Activated T-helper 1 cell treated with Interleukin-2 at 50 U/mL for 16 hours (primary cell): ENCODE results near the gene LYRM7.
A peak's percentile ranks its signal among the peaks of the same experiment; 100 is the strongest.
"Not testable (repeated sequence)": the region's sequence is repeated elsewhere in the genome, so short reads cannot be mapped to it uniquely, and the experiment has no call there.

Experiments
- DNase-seq: peaks from one replicate; pipeline ENCODE4 v3.0.0-alpha.2; 2020; ENCODE audit warnings: low read depth

LYRM7 gene

DNA sequence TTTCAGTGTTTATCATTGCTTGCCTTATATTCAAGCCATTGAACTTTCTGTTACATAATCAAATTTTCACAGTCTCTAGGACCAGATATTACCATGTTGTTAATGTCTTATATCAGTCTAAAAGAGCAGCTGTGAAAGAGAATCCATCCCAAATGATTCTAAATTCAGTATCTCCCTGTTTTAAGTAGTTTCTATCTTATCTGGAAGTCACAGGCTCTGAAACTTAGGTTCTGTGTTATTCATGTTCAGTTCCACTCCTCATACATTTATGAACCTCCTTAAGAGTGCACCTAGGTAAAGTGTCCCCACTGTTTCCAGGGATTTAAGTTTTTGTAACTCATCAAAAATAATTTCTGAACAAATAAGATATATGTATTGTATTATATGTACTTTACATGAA lies 9.7 kb downstream of the LYRM7 start:
- DNase-seq, result no peak

DNA sequence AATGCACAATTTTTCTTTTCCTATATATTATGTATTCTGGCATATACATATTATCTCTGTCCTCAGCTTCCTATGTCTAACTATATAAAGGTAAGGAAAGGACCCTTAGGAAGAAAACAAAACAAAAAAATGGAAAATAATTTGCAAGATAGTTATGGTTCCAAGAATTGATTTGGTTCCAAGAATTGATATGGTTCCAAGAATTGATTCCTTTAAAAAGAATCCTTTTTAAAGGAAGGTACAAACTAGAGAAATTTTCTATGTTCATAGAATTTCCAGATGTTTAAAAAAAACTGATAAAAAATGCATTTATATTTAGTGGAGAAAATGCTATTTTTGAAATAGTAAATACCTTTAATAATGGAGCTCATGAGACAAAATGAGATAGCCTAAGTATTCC lies 12.1 kb downstream of the LYRM7 start:
- no peak for DNase-seq

DNA sequence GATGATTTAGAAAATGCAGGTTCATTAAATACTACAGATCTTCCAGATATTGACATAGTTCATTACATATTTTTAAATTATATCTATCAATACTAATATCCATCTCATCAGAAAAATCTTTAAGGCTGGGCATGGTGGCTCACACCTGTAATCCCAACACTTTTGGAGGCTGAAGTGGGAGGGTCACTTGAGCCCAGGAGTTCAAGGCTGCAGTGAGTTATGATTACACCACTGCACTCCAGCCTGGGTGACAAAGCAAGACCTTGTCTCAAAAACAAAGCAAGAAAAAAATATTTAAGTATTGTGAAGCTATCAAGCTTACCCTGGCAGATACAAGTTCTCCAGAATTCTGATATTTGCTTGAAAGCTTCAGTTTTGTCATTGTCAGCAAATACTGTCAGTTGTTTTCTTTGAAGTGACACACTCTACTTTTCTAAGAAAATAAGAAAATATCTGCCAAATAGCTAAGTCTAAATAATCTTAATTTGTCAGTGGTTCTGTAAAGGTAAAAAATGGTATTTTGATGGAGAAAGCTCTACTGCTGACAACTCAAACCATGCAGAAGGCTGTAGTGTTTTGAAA lies 14.9 kb downstream of the LYRM7 start:
- no peak for DNase-seq

DNA sequence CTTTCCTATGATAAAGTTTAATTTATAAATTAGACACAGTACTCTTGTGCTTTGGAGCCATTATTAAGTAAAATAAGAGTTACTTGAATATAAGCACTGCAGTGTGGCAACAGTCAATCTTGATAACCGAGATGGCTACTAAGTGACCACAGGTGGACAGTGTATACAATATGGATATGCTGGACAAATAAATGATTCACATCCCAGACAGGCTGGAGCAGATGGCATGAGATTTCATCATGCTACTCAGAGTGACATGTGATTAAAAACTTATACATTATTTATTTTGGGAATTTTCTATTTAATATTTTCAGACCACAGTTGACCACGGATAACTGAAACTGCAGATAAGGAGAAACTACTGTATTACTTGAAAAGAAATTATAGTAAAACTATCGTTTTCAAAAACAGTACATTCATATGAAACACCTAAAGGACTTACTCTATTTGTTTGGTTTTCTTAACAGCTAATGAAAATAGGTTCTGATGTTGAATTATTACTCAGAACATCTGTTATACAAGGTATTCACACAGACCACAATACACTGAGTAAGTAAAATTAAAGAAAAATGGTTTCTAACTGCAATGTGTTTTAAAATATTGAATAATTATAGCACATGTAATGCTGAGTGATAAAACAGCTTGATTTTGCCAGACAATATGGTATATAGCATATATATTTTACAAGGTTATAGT lies 16.0 kb downstream of the LYRM7 start:
- DNase-seq, result no peak

DNA sequence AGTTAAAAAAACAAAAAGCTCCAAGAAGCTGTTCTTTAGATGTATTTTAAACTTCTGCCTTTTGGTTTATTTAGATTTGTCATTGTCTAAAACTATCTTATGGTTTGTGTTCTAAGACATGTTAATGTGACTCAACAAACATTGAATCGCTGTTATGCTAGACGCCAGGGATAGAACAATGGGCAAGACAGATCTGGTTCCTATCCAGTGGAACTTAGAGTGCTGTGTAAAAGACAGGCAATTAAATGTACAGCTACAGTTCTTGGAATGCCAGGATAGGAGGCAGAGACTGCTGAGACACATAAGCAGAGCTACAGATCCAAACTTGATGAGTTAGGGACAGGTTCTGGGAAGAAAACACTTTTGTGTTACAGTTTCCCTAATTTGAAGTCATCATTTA lies 22.4 kb downstream of the LYRM7 start:
- no peak for DNase-seq

DNA sequence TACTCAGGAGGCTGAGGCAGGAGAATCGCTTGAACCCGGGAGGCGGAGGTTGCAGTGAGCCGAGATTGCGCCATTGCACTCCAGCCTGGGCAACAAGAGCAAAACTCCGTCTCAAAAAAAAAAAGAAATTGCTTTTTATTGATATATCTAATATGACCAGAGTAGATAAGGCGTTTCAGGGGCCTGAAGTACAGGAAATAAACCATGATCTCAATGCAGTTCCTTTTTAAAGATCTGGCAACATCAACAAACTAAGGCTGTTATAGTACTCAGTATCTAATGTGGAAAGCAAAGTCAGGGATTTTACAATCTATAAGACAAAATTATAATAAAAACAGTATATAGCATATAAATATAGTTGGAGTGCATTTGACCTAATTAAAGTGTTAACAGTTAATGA lies 23.2 kb downstream of the LYRM7 start:
- DNase-seq, result not testable (repeated sequence)

DNA sequence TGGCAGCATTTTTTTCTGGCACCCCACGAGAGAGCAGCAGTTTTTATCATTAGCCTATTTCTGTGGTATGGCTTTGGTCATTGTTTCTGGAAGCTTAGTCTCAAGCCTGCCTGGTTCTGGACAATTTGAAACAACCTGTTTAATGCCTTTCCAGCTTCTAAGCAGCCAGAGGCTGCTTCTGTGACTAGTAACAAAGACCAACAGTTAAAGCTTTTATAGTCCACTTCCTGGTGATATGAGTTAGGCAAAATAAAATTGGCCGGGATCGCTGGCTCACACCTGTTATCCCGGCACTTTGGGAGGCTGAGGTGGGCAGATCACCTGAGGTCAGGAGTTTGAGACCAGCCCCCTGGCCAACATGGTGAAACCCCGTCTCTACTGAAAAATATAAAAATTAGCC lies 24.0 kb downstream of the LYRM7 start:
- no peak for DNase-seq

DNA sequence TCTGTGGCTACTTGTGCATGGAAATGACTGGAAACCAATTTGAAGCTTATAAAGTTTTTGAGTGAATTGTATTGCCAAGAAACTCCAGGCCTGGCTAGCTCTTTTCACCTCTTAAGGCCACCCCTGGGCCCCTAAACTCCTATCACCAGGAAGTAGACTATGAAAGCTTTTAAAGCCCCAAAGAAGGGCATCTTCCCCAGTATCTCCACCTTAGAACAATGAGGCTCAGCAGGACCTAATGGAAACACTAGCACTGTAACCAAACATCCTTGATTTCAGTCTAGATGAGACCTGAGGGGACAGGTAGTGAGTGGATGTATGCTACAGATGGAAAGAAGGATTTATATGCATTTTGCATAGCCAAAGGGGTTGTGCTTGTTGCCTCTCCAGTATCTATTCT lies 25.0 kb downstream of the LYRM7 start:
- DNase-seq, result no peak

DNA sequence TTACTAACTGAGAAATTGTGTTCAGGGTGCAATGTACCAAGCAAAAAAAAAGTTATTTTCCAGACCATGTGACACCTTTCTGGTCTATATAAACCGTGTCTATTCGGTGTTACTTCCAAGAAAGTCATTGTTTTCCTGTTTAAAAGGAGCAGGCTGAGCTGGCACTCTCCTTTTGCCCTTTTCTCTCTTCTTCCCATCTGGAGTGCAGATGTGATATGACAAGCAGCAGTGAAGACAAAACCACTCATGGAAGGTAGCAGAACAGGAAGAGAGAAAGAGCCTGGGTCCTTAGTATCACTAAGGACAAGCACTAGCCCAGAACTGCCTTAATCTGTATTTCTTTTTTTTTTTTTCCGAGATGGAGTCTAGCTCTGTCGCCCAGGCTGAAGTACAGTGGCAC lies 25.6 kb downstream of the LYRM7 start:
- no peak for DNase-seq

DNA sequence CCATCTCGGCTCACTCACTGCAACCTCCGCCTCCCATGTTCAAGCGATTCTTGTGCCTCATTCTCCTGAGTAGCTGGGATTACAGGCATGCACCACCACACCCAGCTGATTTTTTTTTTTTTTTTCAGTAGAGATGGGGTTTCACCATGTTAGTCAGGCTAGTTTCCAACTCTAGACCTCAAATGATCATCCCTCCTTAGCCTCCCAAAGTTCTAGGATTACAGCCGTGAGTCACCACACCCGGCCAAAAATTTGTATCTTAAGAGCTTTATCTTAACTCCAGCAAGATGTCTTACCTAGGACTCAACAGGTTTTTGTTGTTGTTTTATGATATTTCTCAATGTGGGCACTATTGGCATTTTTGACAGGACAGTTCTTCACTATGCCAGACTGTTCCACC lies 27.9 kb downstream of the LYRM7 start:
- no peak for DNase-seq

DNA sequence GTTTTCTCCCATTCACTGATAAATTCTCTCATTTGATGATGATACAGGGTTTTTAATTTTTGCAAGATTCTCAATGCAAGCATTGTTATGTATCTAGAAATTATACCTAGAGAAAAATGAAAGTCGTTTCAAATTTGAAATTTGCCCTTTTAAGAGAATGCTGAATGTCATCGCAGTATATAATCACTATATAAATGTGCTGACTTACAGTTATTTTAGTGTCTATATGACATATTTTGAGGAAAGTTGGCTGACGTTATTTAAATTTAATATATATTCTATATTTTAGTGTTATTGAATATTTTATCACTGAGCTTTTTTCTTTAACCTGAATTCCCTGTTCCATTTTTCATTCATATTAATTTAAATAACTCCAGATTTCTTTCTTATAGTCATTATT lies 29.8 kb downstream of the LYRM7 start:
- DNase-seq, result no peak

DNA sequence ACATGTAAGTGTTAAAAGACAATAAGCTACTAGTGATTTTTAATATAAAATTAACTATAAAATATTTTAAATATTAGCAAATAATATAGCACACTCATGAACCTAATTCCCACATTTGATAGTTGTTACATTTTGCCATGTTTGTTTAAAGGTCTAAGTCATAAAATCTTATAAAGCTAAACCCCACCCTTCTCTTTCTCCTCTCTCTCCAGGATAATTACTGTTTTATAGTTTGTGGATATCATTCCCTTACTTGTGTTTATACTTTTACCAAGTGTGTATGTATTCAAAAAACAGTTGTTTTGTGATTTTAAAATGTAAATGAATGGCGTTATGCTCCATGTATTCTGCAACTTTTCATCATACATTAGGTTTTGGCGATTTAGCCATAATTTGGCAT lies 34.2 kb downstream of the LYRM7 start:
- no peak for DNase-seq

DNA sequence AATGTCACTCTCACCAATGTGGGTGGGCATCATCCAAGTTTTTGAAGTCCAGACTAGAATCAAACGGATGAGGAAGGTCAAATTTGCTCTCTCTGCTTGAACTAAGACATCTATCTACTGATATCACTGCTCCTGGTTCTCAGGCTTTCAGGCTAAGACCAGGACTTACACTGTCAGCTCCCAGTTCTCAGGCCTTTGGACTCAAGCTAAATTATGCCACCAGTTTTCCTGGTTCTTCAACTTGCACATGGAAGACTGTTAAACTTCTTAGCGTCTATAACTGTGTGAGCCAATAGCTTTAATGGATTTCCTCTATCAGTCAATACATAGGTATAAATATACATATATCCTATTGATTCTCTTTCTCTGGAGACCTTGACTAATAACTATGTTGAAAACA lies 35.3 kb downstream of the LYRM7 start:
- DNase-seq, result no peak

DNA sequence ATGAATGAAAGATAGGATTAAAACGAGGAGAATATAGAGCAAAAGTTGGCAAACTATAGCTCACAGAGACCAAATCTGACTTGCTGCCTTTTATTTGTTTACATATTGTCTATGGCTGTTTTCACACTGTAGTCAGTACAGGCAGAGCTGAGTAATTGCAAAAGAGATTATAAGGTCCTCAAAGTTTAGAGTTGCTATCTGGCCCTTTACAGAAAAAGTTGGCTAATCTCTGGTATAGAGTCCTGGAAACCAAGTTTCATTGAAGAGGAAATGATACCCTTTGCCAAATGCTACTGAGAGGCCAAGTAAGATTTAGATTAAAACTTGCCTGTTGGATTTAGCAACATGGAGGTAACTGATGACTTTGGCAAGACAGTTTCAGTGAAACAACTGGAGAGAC lies 36.0 kb downstream of the LYRM7 start:
- DNase-seq, result no peak

DNA sequence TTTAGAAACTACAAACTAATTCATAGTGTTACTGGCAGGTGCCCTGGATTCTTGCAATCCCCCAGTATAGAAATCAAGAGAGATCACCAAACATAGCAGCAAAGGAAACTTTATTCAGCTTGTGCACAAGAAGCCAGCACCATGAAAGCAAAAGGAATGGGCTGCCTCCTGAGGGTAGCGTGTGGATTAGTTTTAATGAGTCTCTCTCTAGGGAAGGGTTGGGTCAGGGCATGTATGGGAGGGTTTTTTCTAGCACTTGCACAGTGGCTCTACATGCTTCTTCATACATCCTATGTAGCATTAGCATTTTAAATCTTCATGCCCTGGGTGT lies 38.4 kb downstream of the LYRM7 start:
- no peak for DNase-seq

DNA sequence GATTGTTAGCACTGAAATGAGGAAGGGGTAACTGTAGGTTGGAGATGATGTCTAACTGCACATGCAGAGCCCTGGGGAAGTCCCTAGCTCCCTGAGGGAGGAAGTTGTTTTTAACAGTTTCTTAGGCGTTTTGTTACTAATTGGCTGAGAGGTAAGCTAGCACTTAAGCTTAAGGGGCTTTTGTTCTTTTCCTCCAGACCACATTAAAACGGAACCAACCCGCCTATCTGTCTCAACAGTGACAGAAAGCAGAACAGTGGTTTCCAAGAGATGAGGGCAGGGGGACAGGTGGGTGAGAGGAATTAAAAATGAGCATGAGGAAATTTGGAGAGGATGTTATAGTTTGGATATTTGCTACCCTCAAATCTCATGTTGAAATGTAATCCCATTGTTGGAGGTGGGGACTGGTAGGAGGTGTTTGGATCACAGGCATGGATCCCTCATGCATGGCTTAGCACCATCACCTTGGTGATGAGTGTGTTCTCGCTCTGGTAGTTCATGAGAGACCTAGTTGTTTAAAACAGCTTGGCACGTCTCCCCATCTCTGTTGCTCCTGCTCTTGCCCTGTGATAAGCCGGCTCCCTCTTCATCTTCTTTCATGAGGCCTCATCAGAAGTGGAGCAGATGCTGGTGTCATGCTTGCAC lies 38.9 kb downstream of the LYRM7 start:
- DNase-seq, result peak; percentile 3

DNA sequence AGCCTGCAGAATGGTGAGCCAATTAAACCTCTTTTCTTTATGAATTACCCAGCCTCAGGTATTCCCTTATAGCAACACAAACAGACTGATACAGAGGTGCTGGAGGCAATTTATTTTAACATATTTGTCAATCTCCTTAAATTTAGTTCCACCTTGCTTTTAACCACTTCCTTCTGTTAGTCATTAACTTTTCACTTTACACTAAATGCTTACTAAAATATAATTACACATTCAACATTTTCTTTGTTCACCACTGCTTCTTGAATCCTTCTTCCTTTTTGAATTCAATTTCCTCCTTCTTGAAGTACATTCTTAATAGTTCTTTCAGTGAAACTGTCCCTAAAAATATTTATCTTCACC lies 39.4 kb downstream of the LYRM7 start:
- no peak for DNase-seq

DNA sequence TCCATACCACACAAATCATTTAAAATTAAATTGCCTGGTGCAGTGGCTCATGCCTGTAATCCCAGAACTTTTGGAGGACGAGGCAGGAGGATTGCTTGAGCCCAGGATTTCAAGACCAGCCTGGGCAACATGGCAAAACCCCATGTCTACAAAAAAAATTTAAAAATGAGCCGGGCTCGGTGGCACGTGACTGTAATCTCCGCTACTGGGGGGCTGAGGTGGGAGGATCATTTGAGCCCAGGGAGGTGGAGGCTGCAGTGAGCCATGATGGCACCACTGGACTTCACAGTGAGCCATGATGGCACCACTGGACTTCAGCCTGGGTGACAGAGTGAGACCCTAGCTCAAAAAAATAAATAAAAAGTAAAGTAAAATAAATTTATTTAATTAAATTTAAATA lies 40.9 kb downstream of the LYRM7 start:
- DNase-seq, result no peak

DNA sequence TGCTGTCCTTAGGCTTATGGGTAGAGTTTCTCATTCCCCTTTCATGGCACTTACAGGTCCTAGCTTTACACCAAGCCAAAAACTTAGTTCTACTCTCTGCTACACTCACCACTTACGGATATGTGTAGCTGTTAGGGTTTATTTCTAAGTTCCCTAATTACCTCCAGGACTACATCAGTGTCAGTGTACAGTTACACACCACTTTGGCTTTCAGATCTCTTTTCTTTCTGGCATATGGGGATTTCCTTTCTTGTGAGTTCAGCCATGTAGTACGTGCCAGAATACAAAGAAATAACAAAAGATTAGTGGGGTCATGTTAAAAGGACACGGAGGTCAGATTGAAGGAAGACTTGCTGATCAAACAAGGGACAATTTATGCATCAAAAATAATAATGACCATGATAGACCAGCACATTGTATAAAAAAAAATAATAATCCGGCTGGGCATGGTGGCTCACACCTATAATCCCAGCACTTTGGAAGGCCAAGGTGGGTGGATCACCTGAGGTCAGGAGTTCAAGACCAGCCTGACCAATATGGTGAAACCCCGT lies 41.8 kb downstream of the LYRM7 start:
- no peak for DNase-seq

DNA sequence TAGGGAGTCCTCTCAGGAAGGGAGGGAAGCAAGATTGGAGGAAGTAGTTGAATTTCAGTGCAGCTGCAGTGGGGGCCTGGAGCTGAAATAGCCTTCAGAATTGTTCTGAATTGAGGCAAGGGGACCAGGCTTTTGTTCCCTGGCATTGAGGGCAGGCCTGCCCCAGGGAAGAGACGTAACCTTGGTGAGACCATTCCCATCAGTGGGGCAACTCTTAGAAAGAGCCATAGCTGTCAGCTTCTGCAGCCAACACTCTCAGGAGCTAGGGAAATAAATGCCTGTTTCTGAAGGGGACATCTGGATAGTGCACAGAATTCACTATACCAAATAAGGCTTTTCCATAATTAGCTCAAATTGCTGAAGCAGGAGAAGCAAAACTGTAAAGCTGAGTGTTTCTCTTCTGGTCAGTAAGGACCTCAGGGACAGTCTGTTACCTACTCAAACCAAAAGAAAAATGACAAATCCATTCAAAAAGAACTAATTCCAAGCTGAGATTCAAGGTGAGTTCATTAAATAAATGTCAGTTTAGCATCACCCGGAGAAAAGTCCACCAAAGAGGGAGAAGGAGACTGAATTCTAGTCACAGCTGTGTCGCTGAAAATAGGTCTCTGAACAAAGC lies 44.0 kb downstream of the LYRM7 start:
- DNase-seq, result no peak

DNA sequence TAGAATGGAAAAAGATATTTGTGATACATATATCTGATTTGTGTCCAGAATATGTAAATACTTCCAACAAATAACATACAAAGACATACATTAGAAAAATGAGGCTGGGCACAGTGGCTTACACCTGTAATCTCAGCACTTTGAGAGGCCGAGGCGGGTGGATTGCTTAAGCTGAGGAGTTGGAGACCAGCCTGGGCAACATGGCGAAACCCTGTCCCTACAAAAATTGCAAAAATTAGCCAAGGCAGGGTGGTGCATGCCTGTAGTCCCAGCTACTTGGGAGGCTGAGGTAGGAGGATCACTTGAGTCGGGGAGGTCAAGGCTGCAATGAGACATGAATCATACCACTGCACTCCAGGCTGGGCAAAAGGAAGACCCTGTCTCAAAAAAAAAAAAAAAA lies 47.0 kb downstream of the LYRM7 start:
- no peak for DNase-seq

DNA sequence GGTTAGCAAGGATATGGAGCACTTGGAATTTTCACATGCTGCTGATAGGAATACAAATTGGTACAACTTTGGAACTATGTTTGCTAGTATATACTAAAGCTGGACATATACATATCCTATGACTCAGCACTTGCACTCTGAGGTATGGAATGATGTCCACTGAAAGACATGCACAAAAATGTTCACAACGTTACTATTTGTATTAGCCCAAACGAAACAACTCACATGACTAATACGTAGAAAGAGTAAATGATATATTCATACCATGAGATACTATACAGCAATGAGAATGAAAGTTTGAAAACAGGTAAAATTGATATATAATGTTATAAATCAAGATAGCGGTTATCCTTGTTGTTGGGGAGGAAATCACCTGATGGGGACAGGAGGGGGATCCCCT lies 47.6 kb downstream of the LYRM7 start:
- DNase-seq, result no peak

DNA sequence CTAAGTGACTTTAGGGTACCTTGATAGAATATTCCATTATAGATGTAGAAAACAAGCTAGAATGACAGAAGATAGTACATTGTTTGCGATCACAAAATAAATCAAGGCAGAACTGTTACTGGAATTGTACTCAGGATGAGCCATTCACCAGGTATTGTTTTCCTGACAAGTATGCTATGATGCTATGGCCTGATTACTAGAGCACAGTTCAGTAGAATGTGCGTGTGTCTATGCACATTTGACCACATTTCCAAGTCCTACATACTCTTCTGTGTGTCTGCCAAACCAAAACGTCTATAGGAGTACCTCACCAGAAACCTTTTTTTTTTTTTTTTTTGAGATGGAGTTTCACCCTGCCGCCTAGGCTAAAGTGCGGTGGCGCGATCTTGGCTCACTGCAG lies 49.8 kb downstream of the LYRM7 start:
- no peak for DNase-seq
